ENCODE results near the gene NAALADL2. TPM values are rescaled to one million over a fixed set of nuclear protein-coding genes. Genes with fewer than 3 reads are reported as not detected.

NAALADL2 gene
- total RNA-seq, 1 experiment from 2014 or later, result 1.6 TPM

GRCh38 chr3:174936590-174936989, 77.5 kb downstream of the NAALADL2 start:
- DNase-seq, result no peak
- H3K14ac ChIP-seq (ENCODE audit: insufficient read depth, low read length), result no peak overlapping the region
- H3K27me3 ChIP-seq (ENCODE audit: insufficient read depth, low read length), result no peaks in the 10 kb centered on the region
- no peak overlapping the region for H4K5ac ChIP-seq (ENCODE audit: insufficient read length, low read depth, low read length)
- H2BK5ac ChIP-seq (ENCODE audit: insufficient read length, low read length), result no peak overlapping the region
- H3K4me1 Mint-ChIP-seq, result peaks cover 13 to 14% of the 10 kb centered on the region in 2 experiments
- no peaks in the 10 kb centered on the region for H3K23me2 ChIP-seq (ENCODE audit: insufficient read length, low read depth, low read length, poor library complexity, severe bottlenecking)
- H3K9me3 ChIP-seq (ENCODE audit: control insufficient read depth, low read depth, low read length), result no peaks in the 10 kb centered on the region
- H3K79me2 ChIP-seq (ENCODE audit: insufficient read depth, low read length), result no peaks in the 10 kb centered on the region
- no peak overlapping the region for H3K4me2 ChIP-seq (ENCODE audit: insufficient read depth, insufficient read length, low read length)
- TF ChIP-seq CTCF (conservative IDR thresholded peaks at IDR 0.05), result no peak
- no peak overlapping the region for H4K91ac ChIP-seq (ENCODE audit: insufficient read length, low read depth, low read length)
- no peak overlapping the region for H3T11ph ChIP-seq (ENCODE audit: low read length)
- H3K4me1 ChIP-seq (ENCODE audit: insufficient read depth, low read length), result no peaks in the 10 kb centered on the region
- H3K36me3 Mint-ChIP-seq (ENCODE audit: insufficient read depth in 1 of 3, low read depth in 3 of 3), result peaks cover 4 to 16% (median 6%) of the 10 kb centered on the region in 3 experiments; a peak in 6 of 7 replicates
- no peak overlapping the region for H3K27ac ChIP-seq (ENCODE audit: insufficient read length, low read depth, low read length)
- no peak overlapping the region for H3K56ac ChIP-seq (ENCODE audit: insufficient read length, low read depth, low read length)
- no peak overlapping the region for H3K23ac ChIP-seq (ENCODE audit: insufficient read length, low read depth, low read length)
- H3K4ac ChIP-seq (ENCODE audit: low read depth, low read length), result no peak overlapping the region
- no peak overlapping the region for H2AFZ ChIP-seq (ENCODE audit: low read length)
- H3K27ac Mint-ChIP-seq, result no peak overlapping the region; a peak in 1 of 7 replicates
- H2AK5ac ChIP-seq (ENCODE audit: insufficient read length, low read length), result no peak overlapping the region
- H4K20me1 ChIP-seq (ENCODE audit: control insufficient read depth, insufficient read depth, insufficient read length), result no peaks in the 10 kb centered on the region
- H3K9ac ChIP-seq (ENCODE audit: extremely low read depth, insufficient read length, low read length), result no peak overlapping the region
- no peak overlapping the region for H2BK20ac ChIP-seq (ENCODE audit: low read depth, low read length, poor library complexity, severe bottlenecking)
- no CpG with 5 or more reads among the region's 4 CpGs for WGBS (ENCODE audit: extremely low coverage, insufficient read length, low lambda C conversion rate)
- no peak overlapping the region for H2BK120ac ChIP-seq (ENCODE audit: low read depth, low read length, poor library complexity, severe bottlenecking)
- no peak overlapping the region for H2BK12ac ChIP-seq (ENCODE audit: insufficient read length, low read depth, low read length)
- no peaks in the 10 kb centered on the region for H3K79me1 ChIP-seq (ENCODE audit: insufficient read depth, low read depth, low read length, poor library complexity, severe bottlenecking)
- H3K4me3 Mint-ChIP-seq, result no peak overlapping the region
- no peak overlapping the region for H3K18ac ChIP-seq (ENCODE audit: insufficient read length, low read depth, low read length)
- no peaks in the 10 kb centered on the region; the same call in 1 of the 2 replicates for H3K27me3 Mint-ChIP-seq (ENCODE audit: low read depth)
- no peak overlapping the region for H4K8ac ChIP-seq (replicated peaks; ENCODE audit: insufficient read length, low read depth, low read length)
- no peak overlapping the region for H2BK15ac ChIP-seq (ENCODE audit: low read depth, low read length)
- peaks cover 3 to 9% of the 10 kb centered on the region in 2 experiments; a peak in 4 of 5 replicates for H3K9me3 Mint-ChIP-seq

All from H9 (cell line).